GM12864 (cell line): ENCODE data around the gene MTHFD1.
A peak's percentile ranks its signal among the peaks of the same experiment; 100 is the strongest.

Experiments used
- DNase-seq: peaks from one replicate; pipeline ENCODE4 v3.0.0-alpha.2; 2011; ENCODE audit warnings: low read depth
- H3K4me3 ChIP-seq: 2 replicates; pipeline ENCODE4 v1.5.1; 2011; ENCODE audit warnings: mild to moderate bottlenecking, low read depth, low read length, control low read depth
- TF ChIP-seq, protein P1 (sequence below): IDR thresholded peaks from 2 replicates; pipeline ENCODE4 v1.5.1; 2011; ENCODE audit warnings: low read depth, mild to moderate bottlenecking, moderate library complexity, low read length, control low read depth, inconsistent platforms; ENCODE audit errors: missing control alignments

Gene MTHFD1

GRCh38 chr14:64438181-64438841 is 50.2 kb downstream of the MTHFD1 start:
- DNase-seq = no peak
- no peak overlapping the region for H3K4me3 ChIP-seq
- TF ChIP-seq, protein P1, sequence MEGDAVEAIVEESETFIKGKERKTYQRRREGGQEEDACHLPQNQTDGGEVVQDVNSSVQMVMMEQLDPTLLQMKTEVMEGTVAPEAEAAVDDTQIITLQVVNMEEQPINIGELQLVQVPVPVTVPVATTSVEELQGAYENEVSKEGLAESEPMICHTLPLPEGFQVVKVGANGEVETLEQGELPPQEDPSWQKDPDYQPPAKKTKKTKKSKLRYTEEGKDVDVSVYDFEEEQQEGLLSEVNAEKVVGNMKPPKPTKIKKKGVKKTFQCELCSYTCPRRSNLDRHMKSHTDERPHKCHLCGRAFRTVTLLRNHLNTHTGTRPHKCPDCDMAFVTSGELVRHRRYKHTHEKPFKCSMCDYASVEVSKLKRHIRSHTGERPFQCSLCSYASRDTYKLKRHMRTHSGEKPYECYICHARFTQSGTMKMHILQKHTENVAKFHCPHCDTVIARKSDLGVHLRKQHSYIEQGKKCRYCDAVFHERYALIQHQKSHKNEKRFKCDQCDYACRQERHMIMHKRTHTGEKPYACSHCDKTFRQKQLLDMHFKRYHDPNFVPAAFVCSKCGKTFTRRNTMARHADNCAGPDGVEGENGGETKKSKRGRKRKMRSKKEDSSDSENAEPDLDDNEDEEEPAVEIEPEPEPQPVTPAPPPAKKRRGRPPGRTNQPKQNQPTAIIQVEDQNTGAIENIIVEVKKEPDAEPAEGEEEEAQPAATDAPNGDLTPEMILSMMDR = no peak

DNA sequence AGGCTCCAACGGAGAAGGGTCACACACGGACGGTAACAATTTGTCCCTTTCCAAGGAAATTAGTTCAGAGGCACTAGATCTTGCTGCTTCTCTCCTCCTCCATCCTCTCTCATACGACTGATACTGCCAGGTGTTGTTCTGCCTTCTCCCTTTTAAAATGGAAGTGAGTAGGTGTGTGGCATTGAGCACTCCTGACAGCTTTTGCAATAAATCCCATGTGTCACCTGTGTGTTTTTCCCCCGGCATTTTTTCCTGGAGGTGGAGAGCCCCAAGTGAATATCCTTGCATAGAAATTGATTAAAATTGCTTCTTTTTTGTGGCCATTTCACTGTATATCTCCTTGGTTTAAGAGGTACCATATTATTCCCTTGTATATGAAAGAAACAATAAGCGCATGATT is 51.0 kb downstream of the MTHFD1 start:
- TF ChIP-seq, protein P1 = no peak
- no peak overlapping the region for H3K4me3 ChIP-seq
- no peak for DNase-seq

DNA sequence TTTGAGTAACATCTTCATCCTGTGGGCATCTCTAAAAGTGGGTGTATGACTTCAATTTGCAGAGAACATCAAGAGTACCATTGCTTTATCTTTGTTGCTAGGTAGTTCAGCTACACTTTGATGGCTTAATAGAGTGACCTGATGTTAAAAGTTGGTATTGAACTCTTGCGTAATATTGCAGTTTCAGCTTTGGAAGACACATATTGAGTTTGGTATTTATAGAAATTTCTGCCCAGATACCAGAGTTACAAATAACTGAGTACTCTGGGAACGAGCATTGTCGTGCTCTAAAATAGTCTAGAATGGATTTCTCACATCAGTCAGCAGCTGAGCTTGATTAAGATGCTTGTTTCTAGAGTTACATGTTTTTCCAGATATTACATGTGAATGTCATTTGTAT is 52.3 kb downstream of the MTHFD1 start:
- H3K4me3 ChIP-seq = no peak overlapping the region
- DNase-seq = no peak
- TF ChIP-seq, protein P1 = no peak

DNA sequence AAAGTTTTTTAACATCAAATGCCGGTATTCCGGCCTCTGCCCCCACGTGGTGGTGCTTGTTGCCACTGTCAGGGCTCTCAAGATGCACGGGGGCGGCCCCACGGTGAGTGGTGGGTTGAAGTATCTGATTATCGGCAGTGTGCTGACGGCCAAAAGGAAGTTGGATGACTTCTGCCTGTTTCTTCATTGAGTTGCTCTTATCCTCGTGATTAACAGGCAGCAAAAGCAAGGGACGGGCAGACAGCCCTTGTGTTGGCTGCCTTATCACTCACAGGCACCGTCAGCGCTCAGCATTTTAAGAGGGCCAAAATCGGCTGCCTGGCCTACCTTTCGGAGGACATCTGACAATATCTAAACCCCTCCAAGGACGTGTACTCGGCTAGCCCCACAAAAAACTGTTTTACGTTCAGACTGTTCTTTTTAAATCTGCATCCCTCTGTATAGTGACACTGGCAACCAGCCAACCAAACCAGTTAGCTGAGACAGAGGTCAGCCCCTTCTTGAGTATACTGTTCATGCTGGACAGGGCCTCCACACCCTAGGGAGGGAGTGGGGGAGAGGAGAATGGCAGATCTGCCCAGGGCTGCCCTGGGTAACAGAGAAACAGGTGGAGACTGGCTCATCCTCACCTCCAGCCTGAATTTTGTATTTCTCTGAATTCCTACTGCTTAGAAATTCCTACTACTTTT is 54.3 kb downstream of the MTHFD1 start:
- no peak for DNase-seq
- no peak overlapping the region for H3K4me3 ChIP-seq
- TF ChIP-seq, protein P1 = no peak

DNA sequence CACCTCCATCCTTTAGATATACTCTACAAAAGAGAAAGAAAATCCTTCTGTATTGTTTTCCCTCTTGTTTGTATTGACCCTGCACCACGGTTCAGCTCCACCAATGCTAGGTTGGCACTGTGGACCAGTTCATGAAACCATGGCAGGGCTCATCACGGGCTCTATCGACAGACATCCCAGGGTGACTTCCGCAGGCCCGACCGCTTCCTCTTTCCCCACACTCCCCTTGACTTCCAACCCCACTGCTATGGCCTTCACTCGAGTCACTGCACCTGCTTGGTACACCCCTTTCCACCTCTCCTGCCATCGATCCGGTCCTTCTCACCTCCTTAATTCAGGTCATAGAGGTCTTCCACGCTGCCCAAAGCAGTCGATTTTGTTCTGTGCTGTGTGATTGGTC is 56.0 kb downstream of the MTHFD1 start:
- no peak overlapping the region for H3K4me3 ChIP-seq
- no peak for DNase-seq
- TF ChIP-seq, protein P1 = no peak

DNA sequence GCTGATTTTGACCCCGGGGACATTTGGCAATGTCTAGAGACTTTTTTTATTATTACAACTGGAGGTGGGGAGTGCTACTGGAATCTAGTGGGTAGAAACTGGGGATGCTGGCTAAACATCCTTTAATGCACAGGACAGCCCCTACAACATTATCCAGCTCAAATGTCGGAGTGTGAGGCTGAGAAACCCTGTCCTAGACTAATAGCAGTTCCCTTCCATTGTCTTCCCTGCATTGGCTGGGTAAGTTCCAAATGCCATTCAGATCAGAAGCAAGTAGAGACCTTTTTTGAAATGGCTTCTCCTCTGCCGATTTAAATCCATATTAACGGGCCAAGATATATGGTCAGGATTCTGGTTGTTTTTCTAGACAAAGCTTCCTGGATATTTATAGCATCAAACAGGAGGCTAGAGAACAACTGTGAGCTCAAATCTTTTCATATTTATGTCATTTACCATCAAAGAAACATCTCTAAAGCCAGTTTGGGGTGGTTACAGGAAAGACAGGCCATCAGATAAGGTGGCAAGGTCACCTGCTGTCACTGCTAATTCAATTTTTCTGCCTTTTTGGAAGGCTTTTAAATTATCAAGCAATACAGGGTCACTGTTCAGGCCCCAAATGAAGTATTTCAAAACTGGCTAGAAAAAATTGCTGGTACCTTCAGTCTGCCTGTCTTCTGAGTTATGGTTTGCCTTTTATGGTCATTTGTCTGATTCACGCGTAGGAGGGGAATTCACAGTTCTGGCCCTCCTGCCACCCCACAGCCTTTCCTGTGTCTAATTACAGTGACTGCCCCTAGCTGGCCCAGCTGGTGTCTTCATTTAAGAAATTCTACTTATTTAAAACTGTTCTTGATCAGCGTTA is 57.1 kb downstream of the MTHFD1 start:
- DNase-seq = peak; percentile 77
- no peak overlapping the region for H3K4me3 ChIP-seq
- TF ChIP-seq, protein P1 = no peak
